SK-N-MC (cell line): ENCODE results near the gene PTPRN2.

Source experiments
- EZH2 ChIP-seq: fragments of 200-600 bp; sonication (generic); IDR thresholded peaks from one replicate; pipeline ENCODE4 v1.6.1; 2017; ENCODE audit warnings: antibody characterized with exemption
- POLR2AphosphoS5 ChIP-seq: IDR thresholded peaks from 2 replicates; pipeline ENCODE4 v1.6.1; 2012; ENCODE audit warnings: mild to moderate bottlenecking, low read depth, low read length, borderline replicate concordance

DNA sequence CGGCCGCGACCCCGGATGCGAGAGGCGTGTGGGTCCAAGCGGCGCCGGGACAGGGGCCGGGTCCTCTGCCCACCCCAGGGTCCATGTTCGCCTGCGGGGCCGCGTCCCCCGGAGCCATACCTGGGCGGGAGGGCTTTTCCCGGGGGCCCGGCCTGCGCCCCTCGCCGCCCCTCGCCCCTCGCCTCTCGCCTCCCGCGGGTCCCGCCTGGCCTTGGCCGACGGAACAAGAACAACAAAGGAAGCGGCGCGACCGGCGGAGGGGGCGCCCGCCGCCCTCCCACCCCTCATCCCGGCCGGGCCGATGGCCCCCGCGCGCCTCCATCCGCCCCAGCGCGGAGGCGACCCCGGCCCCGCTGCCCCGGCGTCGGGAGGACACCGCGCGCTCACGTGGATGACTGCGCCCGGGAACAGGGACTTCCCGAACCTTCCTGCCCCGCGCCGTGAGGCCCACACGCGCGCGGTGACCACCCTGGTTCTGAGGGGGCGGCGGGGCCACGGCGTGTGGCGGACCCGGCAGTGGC lies 902.7 kb downstream of the PTPRN2 start:
- TF ChIP-seq EZH2, result no peak
- no peak for TF ChIP-seq POLR2AphosphoS5
